Upper lobe of left lung (tissue), 6 donors: ENCODE results near the gene RIMBP2. TPM values are rescaled to one million over a fixed set of nuclear protein-coding genes. Genes with fewer than 3 reads are reported as not detected.

ENCODE experiments used
- ATAC-seq, 2 donors: fragments of 200-7000 bp; cut with Tn5 transposase; one replicate each; pipeline ENCODE4 v1.9.1; 2022; ENCODE audit warnings: mild to moderate bottlenecking in 2 of 2, moderate library complexity in 2 of 2; ENCODE audit not compliant: low FRiP score in 2 of 2
- DNase-seq, 2 donors: peaks; one replicate each; pipeline ENCODE4 v3.0.0-alpha.2; 2019 to 2020
- H3K27ac ChIP-seq, 4 donors: fragments of 200-600 bp; sonication (generic); one replicate each; pipeline ENCODE4 v1.5.1; 2016 to 2019
- H3K27me3 ChIP-seq, 4 donors: fragments of 200-600 bp; sonication (generic); one replicate each; pipeline ENCODE4 v1.5.1; 2017 to 2019
- H3K36me3 ChIP-seq, 4 donors: fragments of 200-600 bp; sonication (generic); one replicate each; pipeline ENCODE4 v1.5.1; 2016 to 2019
- H3K4me1 ChIP-seq, 4 donors: fragments of 200-600 bp; sonication (generic); one replicate each; pipeline ENCODE4 v1.5.1; 2018 to 2019
- H3K4me3 ChIP-seq, 4 donors: fragments of 200-600 bp; sonication (generic); one replicate each; pipeline ENCODE4 v1.5.1; 2017 to 2019; ENCODE audit warnings: mild to moderate bottlenecking in 2 of 4, moderate library complexity in 1 of 4
- H3K9me3 ChIP-seq, 4 donors: fragments of 200-600 bp; sonication (generic); one replicate each; pipeline ENCODE4 v1.5.1; 2018 to 2019
- EP300 ChIP-seq, 4 donors: sonication (generic); formaldehyde crosslinking; IDR thresholded peaks; one replicate each; pipeline ENCODE4 v1.5.1; 2017; ENCODE audit warnings: antibody characterized with exemption in 4 of 4, control low read depth in 2 of 4
- POLR2A ChIP-seq, 4 donors: fragments of 450-650 bp; IDR thresholded peaks; one replicate each; pipeline ENCODE4 v1.5.1; 2016 to 2017; ENCODE audit warnings: antibody characterized with exemption in 4 of 4, mild to moderate bottlenecking in 2 of 4
- POLR2AphosphoS5 ChIP-seq, 2 donors: sonication (generic); formaldehyde crosslinking; IDR thresholded peaks; one replicate each; pipeline ENCODE4 v1.5.1; 2017; ENCODE audit warnings: antibody characterized with exemption in 2 of 2
- WGBS, 2 donors: methylation state at CpG; one replicate each; pipeline ENCODE4 v1.1.5; 2017 to 2018; 5-methylcytosine and 5-hydroxymethylcytosine counted together
- total RNA-seq, 6 donors: library from RNA; depleted of rRNA in 4 of 6; stranded (reverse); fragments of >200 nt in 4 of 6; gene quantifications; one replicate each; pipeline versions ENCODE4 v1.1.0 to v1.2.1, GENCODE V29; 2016 to 2021
- TF ChIP-seq, protein P1 (sequence below), 6 experiments: fragments of 450-650 bp in 4 of 6; fragments of 200-600 bp in 2 of 6; sonication (generic) in 2 of 6; IDR thresholded peaks; one replicate each; pipeline ENCODE4 v1.5.1; 2016 to 2019; ENCODE audit warnings: antibody characterized with exemption in 6 of 6
- donor health status: DM: no; HTN: no; CAD: no; lungs with moderate emphysema.
- donor health status: DM: no; HTN: yes; CAD: no; lungs with severe emphysema.

The RIMBP2 gene
- total RNA-seq, 6 donors from 2014 or later = 0.23 to 3.9 (median 0.44) TPM; not detected in 1

DNA sequence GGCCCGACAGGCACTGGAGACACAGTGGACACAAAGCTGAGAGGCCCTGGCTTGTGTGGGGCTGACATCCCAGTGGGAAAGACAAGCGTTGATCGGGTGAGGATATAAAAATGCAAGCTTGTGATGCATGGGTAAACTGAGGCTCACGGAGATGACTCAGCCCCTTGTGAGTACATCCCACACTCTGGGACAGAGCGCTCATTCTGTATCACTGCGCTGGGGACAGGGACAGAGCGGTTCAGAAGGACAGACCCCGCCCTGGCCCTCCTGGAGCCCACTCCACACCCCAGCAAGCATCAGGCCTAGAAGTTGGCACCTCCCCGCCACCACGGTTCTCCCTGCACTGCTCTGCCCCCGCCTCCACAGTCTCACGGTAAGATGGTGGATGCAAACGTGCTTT is 222.1 kb downstream of the RIMBP2 start:
- no peak overlapping the region for H3K27ac ChIP-seq
- no peaks in the 10 kb centered on the region for H3K4me1 ChIP-seq
- H3K9me3 ChIP-seq = no peaks in the 10 kb centered on the region
- WGBS, 2 donors = 83 to 86% methylated on average over 12 to 13 of the region's 13 CpGs
- TF ChIP-seq EP300 (IDR thresholded peaks at IDR 0.05) (no peak), POLR2AphosphoS5 (IDR thresholded peaks at IDR 0.05) (no peak)
- TF ChIP-seq, protein P1, sequence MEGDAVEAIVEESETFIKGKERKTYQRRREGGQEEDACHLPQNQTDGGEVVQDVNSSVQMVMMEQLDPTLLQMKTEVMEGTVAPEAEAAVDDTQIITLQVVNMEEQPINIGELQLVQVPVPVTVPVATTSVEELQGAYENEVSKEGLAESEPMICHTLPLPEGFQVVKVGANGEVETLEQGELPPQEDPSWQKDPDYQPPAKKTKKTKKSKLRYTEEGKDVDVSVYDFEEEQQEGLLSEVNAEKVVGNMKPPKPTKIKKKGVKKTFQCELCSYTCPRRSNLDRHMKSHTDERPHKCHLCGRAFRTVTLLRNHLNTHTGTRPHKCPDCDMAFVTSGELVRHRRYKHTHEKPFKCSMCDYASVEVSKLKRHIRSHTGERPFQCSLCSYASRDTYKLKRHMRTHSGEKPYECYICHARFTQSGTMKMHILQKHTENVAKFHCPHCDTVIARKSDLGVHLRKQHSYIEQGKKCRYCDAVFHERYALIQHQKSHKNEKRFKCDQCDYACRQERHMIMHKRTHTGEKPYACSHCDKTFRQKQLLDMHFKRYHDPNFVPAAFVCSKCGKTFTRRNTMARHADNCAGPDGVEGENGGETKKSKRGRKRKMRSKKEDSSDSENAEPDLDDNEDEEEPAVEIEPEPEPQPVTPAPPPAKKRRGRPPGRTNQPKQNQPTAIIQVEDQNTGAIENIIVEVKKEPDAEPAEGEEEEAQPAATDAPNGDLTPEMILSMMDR (IDR thresholded peaks at IDR 0.05) = no peak
- H3K36me3 ChIP-seq = no peaks in the 10 kb centered on the region
- H3K4me3 ChIP-seq = no peak overlapping the region
- H3K27me3 ChIP-seq = no peaks in the 10 kb centered on the region
- DNase-seq (no peak), ATAC-seq (no peak)

DNA sequence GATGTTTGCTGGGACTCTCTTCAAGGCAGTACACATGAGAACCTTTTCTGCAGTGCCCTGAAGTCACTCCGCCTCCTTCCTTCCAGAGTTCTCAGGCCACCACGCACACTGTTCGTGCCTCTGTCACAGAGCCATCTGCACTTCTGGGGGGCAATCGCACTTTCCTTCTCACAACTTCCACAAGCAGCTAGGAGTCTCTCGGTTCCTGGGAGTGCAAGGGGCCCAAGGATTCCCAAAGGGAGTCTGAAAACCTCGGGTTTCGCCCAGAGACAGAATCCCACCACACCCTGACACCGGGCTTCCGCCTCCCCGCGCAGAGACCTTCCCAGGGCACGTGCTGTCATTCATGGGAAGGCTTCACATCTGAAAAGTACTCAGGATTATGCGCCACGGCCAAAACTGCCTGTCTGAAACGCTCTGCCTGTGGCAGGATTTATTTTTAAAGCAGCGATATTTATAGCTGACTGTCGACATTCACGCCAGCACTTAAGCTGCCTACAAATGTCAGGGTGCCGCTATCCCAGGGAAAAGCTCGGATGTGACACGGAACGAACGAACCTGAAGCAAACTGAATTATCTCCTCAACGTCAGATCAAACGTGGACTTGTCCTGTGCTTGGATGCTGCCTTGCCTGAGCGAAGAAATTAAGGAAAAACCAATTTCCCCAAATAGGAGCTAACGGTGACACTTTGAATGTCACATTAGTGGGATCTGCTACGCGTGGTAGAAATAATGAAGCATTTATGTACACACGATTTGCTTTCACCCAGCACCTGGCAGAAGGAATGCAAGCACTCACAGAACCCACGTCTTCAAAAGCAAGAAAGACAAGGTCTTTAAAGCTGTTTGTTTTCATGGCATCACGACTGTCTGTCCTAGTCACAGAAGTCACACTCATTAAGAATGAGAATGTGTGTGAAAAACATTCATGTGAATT is 224.4 kb downstream of the RIMBP2 start:
- no peaks in the 10 kb centered on the region for H3K27me3 ChIP-seq
- no peaks in the 10 kb centered on the region for H3K36me3 ChIP-seq
- H3K4me3 ChIP-seq = no peak overlapping the region
- H3K9me3 ChIP-seq = no peaks in the 10 kb centered on the region
- H3K27ac ChIP-seq = no peak overlapping the region
- no peak for TF ChIP-seq POLR2AphosphoS5 (IDR thresholded peaks at IDR 0.05)
- TF ChIP-seq, protein P1 (IDR thresholded peaks at IDR 0.05) = no peak
- TF ChIP-seq POLR2A (IDR thresholded peaks at IDR 0.05) = no peak
- TF ChIP-seq EP300 (IDR thresholded peaks at IDR 0.05) = no peak
- ATAC-seq (peak in 1 of 2 donors; percentile 21), DNase-seq (no peak)
- WGBS, 2 donors = 57 to 58% methylated on average over 30 to 32 of the region's 32 CpGs
- H3K4me1 ChIP-seq = no peaks in the 10 kb centered on the region

DNA sequence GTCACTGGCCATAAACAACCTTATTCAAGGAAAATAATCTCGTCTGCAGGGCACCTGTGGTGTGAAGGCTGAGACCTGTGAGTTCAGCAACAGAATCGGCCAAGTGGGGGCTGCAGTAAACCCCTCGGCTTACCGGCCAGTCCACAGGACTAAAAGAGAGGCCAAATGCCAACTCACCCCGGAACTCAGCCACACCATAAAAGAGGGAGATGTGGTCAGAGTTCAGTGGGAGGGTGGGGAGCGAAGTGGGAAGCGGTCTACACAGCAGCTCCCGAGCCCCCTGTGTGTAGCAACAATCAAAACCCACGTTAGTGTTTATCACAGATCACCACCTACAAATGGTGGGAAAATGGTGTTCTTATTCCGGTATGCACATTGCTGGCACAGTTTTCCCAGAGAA is 225.4 kb downstream of the RIMBP2 start:
- no peak for TF ChIP-seq POLR2A (IDR thresholded peaks at IDR 0.05)
- TF ChIP-seq, protein P1 (IDR thresholded peaks at IDR 0.05) = no peak
- TF ChIP-seq EP300 (IDR thresholded peaks at IDR 0.05) = no peak
- no peak for TF ChIP-seq POLR2AphosphoS5 (IDR thresholded peaks at IDR 0.05)
- no peaks in the 10 kb centered on the region for H3K27me3 ChIP-seq
- H3K36me3 ChIP-seq = no peaks in the 10 kb centered on the region
- ATAC-seq (no peak), DNase-seq (no peak)
- no peaks in the 10 kb centered on the region for H3K4me1 ChIP-seq
- no peak overlapping the region for H3K4me3 ChIP-seq
- H3K9me3 ChIP-seq = no peaks in the 10 kb centered on the region
- 73 to 76% methylated on average over 9 to 10 of the region's 10 CpGs for WGBS, 2 donors
- H3K27ac ChIP-seq = no peak overlapping the region

DNA sequence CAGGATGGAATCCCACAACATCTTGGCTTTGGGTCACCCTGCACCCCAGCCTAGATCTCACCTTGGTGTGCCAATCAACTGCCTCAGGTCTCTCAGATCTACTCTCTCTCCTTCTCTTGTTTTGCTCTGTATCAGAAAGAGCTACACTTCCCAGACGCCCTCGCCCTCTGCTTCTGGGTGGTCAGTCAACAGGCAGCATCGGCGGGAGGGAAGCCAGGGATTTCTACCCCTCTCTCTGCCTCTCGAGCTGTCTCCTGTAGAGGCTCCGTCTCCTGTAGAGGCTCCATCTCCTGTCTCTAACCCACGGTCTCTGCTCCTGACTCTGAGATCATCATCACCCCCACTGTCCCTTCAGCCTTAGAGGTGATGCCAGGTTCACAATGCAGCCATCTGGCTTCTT is 226.8 kb downstream of the RIMBP2 start:
- Histone ChIP-seq H3K4me3 (no peak overlapping the region), H3K4me1 (no peaks in the 10 kb centered on the region), H3K27ac (no peak overlapping the region), H3K9me3 (no peaks in the 10 kb centered on the region), H3K36me3 (no peaks in the 10 kb centered on the region), H3K27me3 (no peaks in the 10 kb centered on the region)
- no peak for DNase-seq
- TF ChIP-seq POLR2AphosphoS5 (IDR thresholded peaks at IDR 0.05) (no peak), EP300 (IDR thresholded peaks at IDR 0.05) (no peak), POLR2A (IDR thresholded peaks at IDR 0.05) (no peak)
- TF ChIP-seq, protein P1 (IDR thresholded peaks at IDR 0.05) = no peak
- ATAC-seq = no peak
- WGBS, 2 donors = 83 to 86% methylated on average over 7 of the region's 7 CpGs

DNA sequence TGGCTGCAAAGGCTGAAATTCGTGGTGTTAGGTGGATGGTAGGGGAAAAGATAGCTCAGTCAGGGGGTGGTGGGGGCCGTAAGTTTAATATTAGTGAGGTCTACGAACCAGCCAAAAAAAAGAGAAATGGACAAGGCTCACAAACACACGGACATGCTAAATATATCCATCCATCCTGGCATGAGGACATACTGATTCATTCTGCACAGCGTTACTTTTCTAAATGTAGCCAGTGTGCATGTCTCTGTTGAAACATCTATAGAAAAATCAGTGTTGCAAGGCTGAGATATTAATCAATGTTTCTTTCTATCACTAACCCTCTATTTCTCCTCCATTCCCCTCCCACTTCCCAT is 227.8 kb downstream of the RIMBP2 start:
- Histone ChIP-seq H3K27me3 (no peaks in the 10 kb centered on the region), H3K4me1 (no peaks in the 10 kb centered on the region), H3K36me3 (no peaks in the 10 kb centered on the region), H3K9me3 (no peaks in the 10 kb centered on the region), H3K4me3 (no peak overlapping the region), H3K27ac (no peak overlapping the region)
- DNase-seq = no peak
- TF ChIP-seq POLR2AphosphoS5 (IDR thresholded peaks at IDR 0.05) (no peak), EP300 (IDR thresholded peaks at IDR 0.05) (no peak), POLR2A (IDR thresholded peaks at IDR 0.05) (no peak)
- TF ChIP-seq, protein P1 (IDR thresholded peaks at IDR 0.05) = no peak
- no peak for ATAC-seq
- 72 to 84% methylated on average over 5 of the region's 5 CpGs for whole genome bisulfite sequencing, 2 donors
